Body of pancreas (tissue), 4 donors: ENCODE measurements around the gene UBE2V1. TPM values are rescaled to one million over a fixed set of nuclear protein-coding genes. Genes with fewer than 3 reads are reported as not detected.
A peak's percentile ranks its signal among the peaks of the same experiment; 100 is the strongest.
"Not testable (repeated sequence)": the region's sequence is repeated elsewhere in the genome, so short reads cannot be mapped to it uniquely, and the experiment has no call there.

Source experiments
- ATAC-seq: fragments of 150-250 bp; one replicate; pipeline ENCODE4 v1.9.1; 2016
- DNase-seq, 4 donors: peaks; one replicate each; pipeline ENCODE4 v3.0.0-alpha.2; 2019
- H3K27ac ChIP-seq, 4 donors: fragments of 200-600 bp; sonication (generic); 1 replicate in 3 of 4; 2 replicates in 1 of 4; pipeline versions ENCODE4 v1.5.1 to v1.6.1; 2016 to 2019; ENCODE audit warnings: mild to moderate bottlenecking in 1 of 4, mixed read lengths in 1 of 4, moderate library complexity in 1 of 4
- H3K27me3 ChIP-seq, 2 donors: fragments of 200-600 bp; sonication (generic); one replicate each; pipeline ENCODE4 v1.6.0; 2016; ENCODE audit warnings: mild to moderate bottlenecking in 1 of 2
- H3K36me3 ChIP-seq, 2 donors: fragments of 200-600 bp; sonication (generic); replicated peaks in 1 of 2; 2 replicates each; pipeline ENCODE4 v1.5.1; 2016; ENCODE audit warnings: low read depth in 2 of 2; ENCODE audit not compliant: insufficient read depth in 1 of 2
- H3K4me1 ChIP-seq: fragments of 200-600 bp; sonication (generic); one replicate; pipeline ENCODE4 v1.6.0; 2016
- H3K4me3 ChIP-seq, 2 donors: fragments of 200-600 bp; sonication (generic); 1 replicate in 1 of 2; 2 replicates in 1 of 2; pipeline ENCODE4 v1.5.1; 2016 to 2019
- H3K9me3 ChIP-seq, 3 donors: fragments of 200-600 bp; sonication (generic); 1 replicate in 2 of 3; 2 replicates in 1 of 3; pipeline ENCODE4 v1.5.1; 2016
- POLR2A ChIP-seq, 3 donors: fragments of 450-650 bp; IDR thresholded peaks; one replicate each; pipeline ENCODE4 v1.6.1; 2016; ENCODE audit warnings: antibody characterized with exemption in 3 of 3, mild to moderate bottlenecking in 2 of 3
- WGBS, 2 donors: methylation state at CpG; one replicate each; pipeline ENCODE4 v1.1.5; 2017; 5-methylcytosine and 5-hydroxymethylcytosine counted together
- intact Hi-C: fragments of 100-400 bp; cut with DNase I; formaldehyde crosslinking; loops from one replicate; pipeline ENCODE4 v1.15.1; 2023
- total RNA-seq, 2 donors: library from RNA; depleted of rRNA; stranded (reverse); fragments of >200 nt; gene quantifications; one replicate each; pipeline ENCODE4 v1.1.0, GENCODE V29; 2016
- TF ChIP-seq, protein P1 (sequence below), 7 experiments: fragments of 450-650 bp in 4 of 7; fragments of 200-600 bp in 3 of 7; sonication (generic) in 3 of 7; IDR thresholded peaks; one replicate each; pipeline ENCODE4 v1.5.1; 2016 to 2019; ENCODE audit warnings: antibody characterized with exemption in 7 of 7

Gene UBE2V1
- total RNA-seq: 10 to 100 TPM; 42.0 to 43.8 TPM

DNA sequence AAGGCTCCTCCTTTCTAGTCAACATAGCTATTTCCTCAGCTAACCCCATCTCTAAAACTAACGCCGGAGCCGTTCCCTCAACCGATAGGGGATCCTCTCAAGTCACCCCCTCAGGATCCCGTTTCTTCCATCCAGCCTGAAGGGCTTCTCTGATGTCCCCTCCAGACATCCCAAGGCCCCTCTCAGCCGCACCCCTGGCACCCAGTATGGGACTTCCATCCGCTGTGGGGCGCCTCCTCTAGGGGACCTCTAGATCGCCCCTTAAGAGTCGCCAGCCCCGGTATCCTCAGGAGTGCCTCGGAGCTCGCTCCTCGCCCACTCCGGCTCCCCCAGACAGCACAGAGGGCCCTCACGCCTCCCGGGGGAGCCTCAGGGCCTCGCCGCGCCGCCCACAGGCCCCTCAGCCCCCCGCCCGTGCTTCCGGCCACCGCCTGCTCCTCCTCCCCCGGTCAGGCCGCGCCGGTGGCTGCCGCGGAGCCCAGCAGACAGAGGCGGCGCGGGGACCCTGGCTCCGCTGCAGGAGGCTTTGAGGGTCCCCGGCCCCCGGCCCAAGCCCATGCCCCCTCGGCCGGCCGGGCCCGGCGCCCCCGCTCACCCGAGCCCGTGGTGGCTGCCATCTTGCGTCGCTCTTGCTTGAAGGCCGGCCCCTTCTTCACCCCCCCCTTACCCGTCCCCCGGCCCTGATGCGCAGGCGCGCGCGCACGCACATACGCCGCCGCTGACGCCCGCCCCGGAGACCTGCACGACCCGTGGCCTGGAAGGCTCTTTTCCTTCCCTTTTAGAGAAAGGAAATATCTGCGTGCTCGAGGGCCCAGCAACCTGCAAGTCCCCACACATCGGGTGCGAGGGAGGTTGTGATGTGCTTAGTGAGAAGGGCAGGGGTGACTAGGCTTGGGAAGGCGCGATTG lies at the start of gene UBE2V1:
TSS of gene UBE2V1 (minus strand) at position 639 of the 908 bp plus-strand sequence. CDS start at position 617, 22 bp downstream.
- Histone ChIP-seq H3K27ac (peak within 1 kb of the TSS; percentile 93 to 96 (median 96)), H3K36me3 (no peaks in the 10 kb centered on the region), H3K4me1 (peaks cover 73% of the 10 kb centered on the region), H3K9me3 (no peaks in the 10 kb centered on the region), H3K4me3 (peak within 1 kb of the TSS; percentile 89 to 94), H3K27me3 (no peaks in the 10 kb centered on the region)
- TF ChIP-seq, protein P1, sequence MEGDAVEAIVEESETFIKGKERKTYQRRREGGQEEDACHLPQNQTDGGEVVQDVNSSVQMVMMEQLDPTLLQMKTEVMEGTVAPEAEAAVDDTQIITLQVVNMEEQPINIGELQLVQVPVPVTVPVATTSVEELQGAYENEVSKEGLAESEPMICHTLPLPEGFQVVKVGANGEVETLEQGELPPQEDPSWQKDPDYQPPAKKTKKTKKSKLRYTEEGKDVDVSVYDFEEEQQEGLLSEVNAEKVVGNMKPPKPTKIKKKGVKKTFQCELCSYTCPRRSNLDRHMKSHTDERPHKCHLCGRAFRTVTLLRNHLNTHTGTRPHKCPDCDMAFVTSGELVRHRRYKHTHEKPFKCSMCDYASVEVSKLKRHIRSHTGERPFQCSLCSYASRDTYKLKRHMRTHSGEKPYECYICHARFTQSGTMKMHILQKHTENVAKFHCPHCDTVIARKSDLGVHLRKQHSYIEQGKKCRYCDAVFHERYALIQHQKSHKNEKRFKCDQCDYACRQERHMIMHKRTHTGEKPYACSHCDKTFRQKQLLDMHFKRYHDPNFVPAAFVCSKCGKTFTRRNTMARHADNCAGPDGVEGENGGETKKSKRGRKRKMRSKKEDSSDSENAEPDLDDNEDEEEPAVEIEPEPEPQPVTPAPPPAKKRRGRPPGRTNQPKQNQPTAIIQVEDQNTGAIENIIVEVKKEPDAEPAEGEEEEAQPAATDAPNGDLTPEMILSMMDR (IDR thresholded peaks at IDR 0.05): peak in 2 of 7 experiments; percentile 21 to 28
- TF ChIP-seq POLR2A (IDR thresholded peaks at IDR 0.05): peak; percentile 59 to 81 (median 80)
- DNase-seq (peak; percentile 89 to 95 (median 92)), ATAC-seq (peak; percentile 82)
- 0 to 1% methylated on average over 14 to 41 of the region's 70 CpGs for WGBS, 2 donors
- intact Hi-C loops: no loop called here

DNA sequence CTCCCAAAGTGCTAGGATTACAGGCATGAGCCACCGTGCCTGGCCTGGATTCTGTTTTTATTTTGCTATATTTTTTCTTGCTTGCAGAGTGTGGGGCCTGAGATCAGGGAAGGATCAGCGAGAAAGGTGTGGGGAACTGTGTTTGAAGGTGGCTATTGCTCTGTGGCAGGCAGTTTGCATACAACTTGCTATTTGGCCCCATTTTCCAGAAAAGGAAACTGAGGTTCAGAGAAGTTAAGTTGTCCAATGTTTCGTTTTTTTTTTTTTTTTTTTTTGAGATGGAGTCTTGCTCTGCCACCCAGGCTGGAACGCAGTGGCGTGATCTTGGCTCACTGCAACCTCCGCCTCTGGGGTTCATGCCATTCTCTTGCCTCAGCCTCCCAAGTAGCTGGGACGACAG lies 48.5 kb upstream of the UBE2V1 start:
- H3K4me3 ChIP-seq, ATAC-seq, intact Hi-C loops, H3K27ac ChIP-seq, DNase-seq, H3K27me3 ChIP-seq, H3K9me3 ChIP-seq, H3K36me3 ChIP-seq: not testable (repeated sequence)
- H3K4me1 ChIP-seq: peaks cover 11% of the 10 kb centered on the region
- 72 to 84% methylated on average over 7 of the region's 7 CpGs for WGBS, 2 donors

DNA sequence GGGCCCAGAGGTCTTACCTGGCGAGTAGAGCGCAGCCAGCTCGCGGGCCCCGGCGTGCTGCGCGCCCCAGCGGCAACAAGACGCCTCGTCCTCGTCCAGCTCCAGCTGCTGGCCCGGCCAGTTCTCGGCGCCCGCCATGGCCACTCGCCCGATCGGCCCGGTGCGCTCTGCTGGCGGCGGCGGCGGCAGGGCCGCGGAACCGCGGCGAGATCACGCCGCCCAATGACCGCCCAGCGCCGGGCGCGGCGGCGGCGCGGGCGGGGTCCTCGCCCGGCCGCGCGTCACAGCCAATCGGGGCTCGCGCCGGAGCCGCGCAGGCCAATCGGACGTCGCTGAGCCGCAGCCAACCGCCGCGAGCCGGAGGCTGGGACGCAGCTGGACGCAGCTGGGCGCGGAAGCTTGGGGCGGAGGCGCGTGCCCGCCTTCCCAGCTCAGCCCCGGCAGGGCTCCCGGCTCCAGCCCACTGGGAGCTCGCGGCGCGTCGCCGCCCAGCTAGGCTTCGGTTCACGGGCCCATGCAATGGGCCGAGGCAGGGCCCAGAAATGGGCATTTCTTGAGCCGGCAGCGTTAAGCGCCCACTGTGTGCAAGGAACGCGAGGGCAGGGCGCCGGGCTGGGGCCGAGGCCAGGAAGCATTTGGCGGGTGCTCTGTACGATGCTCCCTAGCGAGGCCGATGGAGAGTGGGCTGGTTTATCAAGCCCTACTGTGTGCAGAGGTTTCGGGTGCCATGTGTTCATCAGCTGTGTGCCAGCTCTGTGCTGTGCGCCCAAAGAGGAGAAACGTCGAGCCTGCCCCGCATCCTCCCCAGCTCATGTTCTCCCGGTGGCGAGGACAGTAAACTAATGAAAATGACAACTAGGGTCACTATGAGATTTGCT lies 40.8 kb upstream of the UBE2V1 start, which contains the start of gene PEDS1:
TSS of gene PEDS1 (minus strand) at position 224 of the 878 bp plus-strand sequence. CDS start at position 138, 86 bp downstream.
- H3K4me3 ChIP-seq: peak within 1 kb of the TSS; percentile 44 to 54
- H3K27me3 ChIP-seq: no peaks in the 10 kb centered on the region
- no peaks in the 10 kb centered on the region for H3K9me3 ChIP-seq
- ATAC-seq (peak; percentile 93), DNase-seq (peak; percentile 91 to 93 (median 92))
- TF ChIP-seq POLR2A (IDR thresholded peaks at IDR 0.05): peak; percentile 82 to 83 (median 82)
- TF ChIP-seq, protein P1 (IDR thresholded peaks at IDR 0.05): peak in 1 of 7 experiments; percentile 20
- H3K36me3 ChIP-seq: no peaks in the 10 kb centered on the region
- intact Hi-C loops: no loop called here
- peak within 1 kb of the TSS; percentile 71 to 95 (median 90) for H3K27ac ChIP-seq
- peaks cover 50% of the 10 kb centered on the region for H3K4me1 ChIP-seq
- 3 to 23% methylated on average over 7 to 96 of the region's 99 CpGs for WGBS, 2 donors

- TF ChIP-seq, protein P1 (IDR thresholded peaks at IDR 0.05): no peak
- no peak for TF ChIP-seq POLR2A (IDR thresholded peaks at IDR 0.05)
- WGBS, 2 donors: 0% methylated on average over 3 to 18 of the region's 18 CpGs
- Histone ChIP-seq H3K36me3 (no peaks in the 10 kb centered on the region), H3K27me3 (no peaks in the 10 kb centered on the region), H3K9me3 (no peaks in the 10 kb centered on the region), H3K4me1 (peaks cover 54% of the 10 kb centered on the region), H3K27ac (peak overlapping the region; percentile 71 to 95 (median 90)), H3K4me3 (peak overlapping the region; percentile 44 to 54)
- DNase-seq: no peak
- ATAC-seq: no peak
- intact Hi-C loops: no loop called here
Observed at GRCh38 chr20:50153153-50153499, 40.2 kb upstream of the UBE2V1 start.
